Skin of body (tissue), 2 donors: ENCODE results near the gene TMEM114. TPM values are rescaled to one million over a fixed set of nuclear protein-coding genes. Genes with fewer than 3 reads are reported as not detected.
"Not testable (repeated sequence)": the region's sequence is repeated elsewhere in the genome, so short reads cannot be mapped to it uniquely, and the experiment has no call there.

Source experiments
- DNase-seq: peaks from one replicate; lab custom pipeline; 2025; lab: John Stamatoyannopoulos, UW
- total RNA-seq: library from RNA; depleted of rRNA; stranded (reverse); fragments of >200 nt; gene quantifications from one replicate; pipeline ENCODE4 v1.2.3, GENCODE V29; 2014

TMEM114 gene
- total RNA-seq, 1 donor from 2014 or later: not detected

DNA sequence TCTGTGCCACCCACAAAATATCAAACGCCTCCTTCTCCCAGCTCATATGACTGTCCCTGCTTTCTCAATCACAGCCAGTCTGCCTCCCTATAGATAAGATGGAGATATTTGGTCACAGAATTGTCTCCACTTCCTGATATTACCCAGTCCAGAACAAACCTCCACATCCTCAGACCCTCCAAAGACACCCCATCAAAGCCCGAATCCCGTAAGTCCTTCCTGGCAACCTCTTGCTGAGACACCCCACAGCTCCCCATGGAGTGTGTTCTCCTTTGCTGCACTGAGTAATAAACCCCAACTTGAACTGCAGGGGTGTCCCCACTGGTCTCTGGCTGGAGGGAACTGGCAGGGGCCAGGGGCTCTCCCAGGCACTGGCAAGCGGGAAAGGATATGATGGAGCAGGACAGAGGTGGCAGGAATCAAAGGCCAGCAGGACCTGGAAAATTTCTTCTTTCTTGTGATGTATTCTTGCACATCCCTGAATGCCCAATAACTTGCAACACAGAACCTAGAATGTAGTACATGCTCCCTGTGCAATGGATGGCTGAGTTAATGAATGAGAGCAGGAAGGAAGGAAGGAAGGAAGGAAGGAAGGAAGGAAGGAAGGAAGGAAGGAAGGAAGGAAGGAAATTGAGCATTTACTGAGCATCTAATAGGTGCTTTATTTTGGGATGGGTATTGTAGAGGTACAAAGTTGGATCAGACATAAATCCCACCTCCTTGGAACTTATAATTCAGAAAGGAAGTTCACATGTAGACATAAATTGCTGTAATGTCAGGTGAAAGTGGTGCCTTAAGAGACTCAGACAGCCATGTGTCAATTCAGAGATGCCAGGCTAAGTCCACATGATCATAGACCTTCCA is 13.9 kb downstream of the TMEM114 start:
- DNase-seq: no peak

DNA sequence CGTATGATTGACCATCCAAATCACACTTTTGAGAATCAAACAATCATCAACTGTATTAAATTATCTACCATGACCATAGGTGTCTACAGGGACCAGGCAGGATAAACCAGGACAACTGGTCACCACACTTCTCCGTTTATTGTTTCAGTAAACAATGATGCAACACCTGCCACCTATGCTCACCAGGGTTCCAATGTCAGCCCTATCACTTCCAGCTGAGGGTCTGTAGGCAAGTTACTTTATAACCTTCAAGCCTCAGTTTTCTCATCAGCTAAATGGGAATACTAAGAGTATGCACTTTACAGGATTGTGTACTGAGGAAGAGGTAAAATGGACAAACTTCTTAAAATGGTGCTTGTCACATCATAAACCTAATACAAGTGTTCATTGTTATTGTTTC is 14.9 kb downstream of the TMEM114 start:
- DNase-seq: no peak

DNA sequence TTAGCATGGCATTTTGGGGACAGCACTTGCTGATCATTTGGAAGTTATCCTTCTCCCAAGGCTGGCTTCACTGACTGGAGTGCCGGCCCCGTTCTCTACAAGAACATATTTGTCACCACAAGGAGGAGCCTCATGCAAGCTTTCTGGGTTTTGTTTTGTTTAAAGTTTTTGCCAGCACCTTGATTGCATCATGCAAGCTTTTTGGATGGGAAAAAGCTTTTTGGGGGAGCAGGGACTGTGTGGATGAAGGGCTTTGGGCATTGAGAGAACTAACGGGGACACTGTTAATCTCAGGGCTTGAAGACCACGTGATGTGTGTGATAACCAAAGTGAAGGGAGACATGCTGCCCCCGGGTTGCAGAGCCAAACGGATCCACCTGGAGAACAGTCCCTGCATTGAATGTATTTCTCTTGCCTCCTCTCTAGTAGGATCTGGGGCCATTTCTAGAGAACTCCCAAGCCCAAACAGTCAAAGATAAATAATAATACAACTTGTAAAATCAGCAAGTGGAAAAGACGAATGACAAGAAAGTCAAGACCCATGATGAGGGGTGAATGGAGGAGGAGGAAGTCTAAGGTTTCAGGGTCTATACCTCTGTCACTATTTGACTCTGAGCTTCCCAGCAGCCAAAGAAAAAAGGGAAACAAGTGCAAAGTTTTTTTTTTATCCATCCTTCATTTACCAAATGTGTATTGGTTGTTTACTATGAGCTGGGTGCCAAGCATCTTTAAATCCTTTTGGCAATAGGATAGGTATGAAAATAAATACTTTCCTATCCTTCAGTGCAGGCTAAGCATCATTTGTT is 17.2 kb downstream of the TMEM114 start:
- peak; percentile 2 for DNase-seq

DNA sequence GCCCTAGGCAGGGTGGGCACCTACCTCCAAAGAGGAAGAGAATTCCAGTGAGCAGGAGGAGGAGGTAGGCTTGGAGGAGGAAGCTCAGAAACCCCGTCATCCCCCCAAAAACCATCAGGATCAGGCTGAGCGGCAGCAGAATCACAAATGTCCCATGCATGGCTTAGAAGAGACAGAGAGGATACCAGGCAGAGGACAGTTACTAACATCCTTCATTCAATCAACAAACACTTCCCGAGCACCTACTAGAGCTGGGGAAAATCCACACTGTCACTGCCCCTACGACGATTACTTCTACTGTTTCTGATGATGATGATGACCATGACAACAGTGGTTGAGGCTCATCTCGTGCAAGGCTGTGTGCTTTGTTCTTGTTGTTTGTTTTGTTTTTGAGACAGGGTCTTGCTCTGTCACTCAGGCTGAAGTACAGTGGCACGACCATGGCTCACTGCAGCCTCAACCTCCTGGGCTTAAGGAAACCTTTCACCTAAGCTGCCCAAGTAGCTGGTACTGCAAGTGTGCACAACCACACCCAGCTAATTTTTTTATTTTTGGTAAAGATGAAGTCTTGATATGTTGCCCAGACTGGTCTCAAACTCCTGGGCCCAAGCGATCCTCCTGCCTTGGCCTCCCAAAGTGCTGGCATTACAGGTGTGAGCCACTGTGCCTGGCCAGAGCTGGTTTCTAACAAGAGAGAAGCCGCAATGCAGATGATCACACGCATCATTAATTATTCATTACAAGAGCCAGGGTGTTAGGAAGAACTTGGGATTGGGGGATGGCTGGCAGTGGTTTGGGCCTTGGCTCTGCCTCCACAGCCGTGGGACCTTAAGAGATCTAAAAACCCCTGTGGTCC is 18.0 kb downstream of the TMEM114 start:
- no peak for DNase-seq

DNA sequence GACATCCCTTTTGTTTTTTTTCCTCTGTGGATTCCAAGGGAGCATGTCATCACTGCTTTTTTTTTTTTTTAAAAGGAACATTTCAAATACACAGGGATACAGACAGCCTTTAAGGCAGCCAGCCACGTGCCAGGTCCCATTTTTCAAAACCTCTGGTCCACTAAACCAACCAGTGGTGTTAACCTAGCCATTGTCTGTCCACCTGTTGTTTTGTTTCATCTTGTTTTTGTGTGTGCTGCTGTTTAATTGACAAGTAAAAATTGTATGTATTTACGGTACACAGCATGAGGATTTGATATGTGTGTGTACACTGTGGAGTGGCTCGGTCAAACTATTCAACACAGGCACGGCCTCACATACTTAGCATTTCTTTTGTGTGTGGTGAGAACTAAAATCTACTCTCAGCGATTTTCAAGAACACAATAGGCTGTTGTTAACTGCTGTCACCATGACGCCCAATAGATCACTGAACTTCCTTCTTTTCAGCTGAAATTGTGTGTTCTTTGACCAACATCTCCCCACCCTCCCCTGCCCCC is 19.2 kb downstream of the TMEM114 start:
- peak; percentile 11 for DNase-seq

DNA sequence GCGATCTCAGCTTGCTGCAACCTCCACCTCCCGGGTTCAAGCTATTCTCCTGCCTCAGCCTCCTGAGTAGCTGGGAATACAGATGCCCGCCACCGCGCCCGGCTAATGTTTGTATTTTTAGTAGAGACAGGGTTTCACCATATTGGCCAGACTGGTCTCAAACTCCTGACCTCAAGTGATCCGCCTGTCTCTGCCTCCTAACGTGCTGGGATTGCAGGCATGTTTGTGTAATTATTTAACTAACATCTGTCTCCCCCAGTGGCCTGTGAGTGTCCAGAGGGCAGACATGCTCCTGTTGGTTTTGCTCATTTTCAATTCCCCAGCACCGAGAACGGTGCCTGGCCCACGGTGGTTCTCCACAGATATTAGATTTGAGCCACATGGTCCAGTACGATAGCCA is 19.9 kb downstream of the TMEM114 start:
- not testable (repeated sequence) for DNase-seq

DNA sequence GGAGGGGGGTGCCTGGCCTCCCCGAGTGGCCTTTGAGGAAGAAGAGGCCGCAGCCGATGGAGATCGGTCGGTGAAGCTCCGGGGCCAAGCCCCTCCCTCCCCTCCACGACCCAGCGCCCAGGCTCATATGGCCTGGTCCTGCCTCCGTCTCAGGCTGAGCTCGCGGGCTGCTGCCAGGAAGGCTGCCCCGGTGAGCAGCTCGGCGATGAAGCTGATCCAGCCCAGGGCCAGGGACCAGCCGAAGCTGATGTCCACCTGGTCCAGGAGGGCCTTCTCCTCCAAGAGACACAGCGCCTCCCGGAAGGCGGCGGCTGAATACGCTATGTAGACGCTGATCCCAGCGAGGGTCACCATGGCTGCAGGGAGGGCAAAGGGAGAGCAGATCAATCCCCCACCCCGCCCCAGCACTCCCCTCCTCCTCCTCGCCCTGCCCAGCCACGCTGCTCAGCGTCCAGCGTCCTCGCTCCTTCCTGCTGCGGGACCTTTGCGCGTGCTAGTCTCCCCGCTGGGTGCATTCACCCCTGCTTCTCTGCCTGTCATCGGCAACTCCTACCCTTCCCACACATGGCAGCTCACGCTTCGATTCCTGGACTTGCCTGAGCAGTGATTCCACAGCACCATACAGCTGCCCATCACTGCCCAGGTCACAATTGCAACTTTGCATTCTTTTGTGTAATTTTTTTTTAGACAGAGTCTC is 20.5 kb downstream of the TMEM114 start:
- no peak for DNase-seq

DNA sequence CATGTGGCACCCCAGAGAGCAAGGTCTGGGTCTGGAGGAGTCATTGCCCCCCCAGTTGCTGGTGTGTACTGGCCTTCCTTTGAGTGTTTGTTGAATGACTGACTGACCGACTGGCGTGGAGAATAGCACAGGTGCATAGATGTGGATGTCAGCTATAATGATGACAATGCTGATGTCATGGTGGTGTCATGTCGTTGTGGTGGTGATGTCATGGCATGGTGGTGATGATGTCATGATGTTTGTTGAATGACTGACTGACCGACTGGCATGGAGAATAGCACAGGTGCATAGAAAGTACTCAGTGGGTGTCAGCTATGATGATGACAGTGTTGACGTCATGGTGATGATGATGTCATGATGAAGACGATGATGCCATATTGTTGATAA is 22.1 kb downstream of the TMEM114 start:
- no peak for DNase-seq

DNA sequence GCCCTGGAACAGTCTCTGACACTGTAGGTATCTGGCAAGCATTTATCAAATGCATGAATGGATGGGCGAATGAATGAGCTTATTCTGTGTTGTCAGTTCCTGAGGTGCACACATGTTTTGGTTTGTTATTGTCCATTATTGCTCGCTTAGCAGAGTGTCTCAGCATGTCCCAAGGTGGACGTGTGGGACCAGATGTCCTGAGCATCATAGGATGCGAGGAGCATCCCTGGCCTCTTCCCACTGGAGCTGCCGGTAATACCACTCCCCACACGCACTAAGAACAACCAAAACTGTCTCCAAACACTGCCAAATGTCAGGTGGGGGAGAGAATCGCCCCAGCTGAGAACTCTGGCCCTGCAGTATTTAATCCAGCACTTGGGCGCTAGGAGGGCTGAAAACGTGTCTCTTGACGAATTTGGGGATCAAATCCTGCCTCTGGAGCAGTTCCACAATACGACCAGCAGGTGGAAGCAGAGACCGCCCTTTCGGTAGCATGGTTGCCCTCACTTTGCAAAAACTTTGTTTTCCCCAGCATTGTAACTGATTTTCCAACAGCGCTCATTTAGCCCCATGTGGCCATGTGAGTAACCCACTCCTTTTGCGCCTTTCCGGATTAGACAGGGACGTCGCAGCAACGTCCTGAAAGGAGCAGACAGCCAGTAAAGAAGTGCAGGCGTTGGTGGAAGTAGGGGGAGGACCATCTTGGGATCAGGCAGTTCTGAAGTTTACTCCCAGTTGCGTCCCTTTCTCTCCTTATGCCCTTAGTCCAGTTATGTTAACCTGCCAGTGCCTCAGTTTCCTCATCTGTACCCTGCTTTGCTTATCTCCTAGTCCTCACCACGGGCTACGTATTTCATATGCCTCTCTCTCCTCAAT is 22.7 kb downstream of the TMEM114 start:
- peak; percentile 87 for DNase-seq

DNA sequence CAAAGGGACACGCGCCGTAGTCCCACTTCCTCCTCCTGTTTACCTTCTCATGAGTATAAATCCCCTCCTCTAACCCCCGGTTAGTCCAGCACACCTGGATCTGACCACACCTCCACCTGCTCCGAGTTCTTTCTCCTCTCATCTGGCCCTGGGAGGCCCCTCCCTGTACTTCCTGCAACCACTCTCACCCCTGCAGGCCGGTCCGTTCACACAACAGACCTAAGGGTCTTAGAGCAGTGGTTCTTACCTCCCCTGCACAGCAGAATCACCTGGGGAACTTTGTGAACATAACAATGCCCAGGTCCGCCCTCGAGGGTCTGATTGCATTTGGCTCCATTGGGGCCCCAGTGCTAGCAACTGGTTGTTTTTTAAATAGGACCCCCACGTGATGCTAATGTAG is 24.8 kb downstream of the TMEM114 start:
- DNase-seq: no peak

DNA sequence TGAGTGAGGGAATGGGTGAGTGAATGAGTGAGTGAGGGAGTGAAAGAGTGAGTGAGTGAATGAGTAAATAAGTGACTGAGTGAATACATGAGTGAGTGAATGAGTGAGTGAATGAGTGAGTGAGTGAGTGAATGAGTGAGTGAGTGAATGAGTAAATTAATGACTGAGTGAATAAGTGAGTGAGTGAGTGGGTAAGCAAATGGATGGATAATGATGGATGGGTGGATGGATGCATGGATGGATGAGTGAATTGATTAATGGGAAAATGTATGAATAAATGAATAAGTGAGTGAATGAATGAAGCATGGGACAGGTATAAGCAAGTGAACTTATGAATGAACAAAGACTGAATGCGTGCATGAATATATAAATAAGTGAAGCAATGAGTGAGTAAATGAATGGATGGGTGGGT is 25.4 kb downstream of the TMEM114 start:
- DNase-seq: no peak

DNA sequence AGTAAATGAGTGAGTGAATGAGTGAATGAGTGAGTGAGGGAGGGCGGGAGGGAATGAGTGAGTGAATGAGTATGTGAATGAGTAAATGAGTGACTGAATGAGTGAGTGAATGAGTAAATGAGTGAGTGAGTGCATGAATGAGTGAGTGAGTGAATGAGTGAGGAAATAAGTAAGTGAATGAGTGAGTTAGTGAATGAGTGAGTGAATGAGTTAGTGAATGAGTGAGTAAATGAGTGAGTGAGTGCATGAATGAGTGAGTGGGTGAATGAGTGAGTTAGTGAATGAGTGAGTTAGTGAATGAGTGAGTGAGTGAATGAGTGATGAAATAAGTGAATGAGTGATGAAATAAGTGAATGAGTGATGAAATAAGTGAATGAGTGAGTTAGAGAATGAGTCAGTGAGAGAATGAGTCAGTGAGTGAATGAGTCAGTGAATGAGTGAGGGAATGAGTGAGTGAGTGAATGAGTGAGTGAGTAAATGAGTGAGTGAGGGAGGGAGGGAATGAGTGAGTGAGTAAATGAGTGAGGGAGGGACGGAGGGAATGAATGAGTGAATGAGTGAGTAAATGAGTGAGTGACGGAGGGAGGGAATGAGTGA is 26.3 kb downstream of the TMEM114 start:
- DNase-seq: not testable (repeated sequence)

DNA sequence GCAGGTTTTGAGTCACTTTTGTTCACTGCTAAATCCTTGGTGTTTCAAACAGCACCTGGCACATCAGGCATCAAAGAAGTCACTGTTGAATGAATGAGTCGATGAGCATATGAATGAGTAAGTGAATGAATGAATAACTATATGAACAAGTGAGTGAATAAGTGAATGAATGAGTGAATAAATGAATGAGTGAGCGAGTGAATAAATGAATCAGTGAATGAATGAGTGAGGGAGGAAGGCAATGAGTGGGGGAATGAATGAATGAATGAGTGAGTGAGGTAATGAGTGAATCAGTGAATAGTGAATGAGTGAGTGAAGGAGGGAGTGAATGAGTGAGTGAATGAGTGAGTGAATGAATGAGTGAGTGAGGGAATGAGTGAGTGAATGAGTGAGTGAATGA is 28.8 kb downstream of the TMEM114 start:
- DNase-seq: no peak

DNA sequence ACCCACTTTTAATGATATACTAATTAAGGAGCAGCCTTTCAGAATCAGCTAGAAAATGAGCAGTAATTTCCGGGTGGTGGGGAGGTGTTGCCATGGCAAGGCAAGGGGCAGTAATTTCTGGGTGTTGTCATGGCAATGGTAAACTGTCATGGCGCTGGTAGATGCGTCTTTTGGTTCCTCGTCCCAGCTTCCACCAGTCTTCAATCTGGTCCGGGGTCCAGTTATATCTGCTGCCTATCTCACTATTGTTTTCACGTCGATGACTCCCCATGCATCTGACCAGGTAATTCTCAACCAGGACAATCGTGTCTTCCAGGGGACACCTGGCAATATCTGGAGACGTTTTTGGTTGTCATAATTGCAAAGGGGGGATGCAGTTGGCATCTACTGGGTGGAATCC is 34.9 kb downstream of the TMEM114 start:
- no peak for DNase-seq

DNA sequence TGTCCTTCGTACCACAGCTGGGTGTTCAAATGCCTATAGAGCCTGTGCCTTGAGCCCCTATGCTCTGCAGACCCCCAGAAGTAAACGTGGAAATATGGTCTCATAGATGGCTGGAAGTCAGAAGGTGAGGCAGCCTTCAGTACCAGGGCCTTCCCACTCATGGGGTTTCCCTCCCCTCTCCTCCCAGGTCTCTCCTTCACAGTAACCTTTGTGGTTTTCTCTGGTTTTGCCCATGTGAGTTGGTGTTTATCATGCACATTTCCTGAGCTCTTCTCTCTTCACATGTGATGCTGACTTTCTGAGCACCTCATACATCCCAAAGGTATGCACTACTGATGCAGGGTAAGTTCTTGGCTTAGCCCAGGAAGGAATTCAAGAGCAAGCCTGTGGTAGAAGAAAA is 35.4 kb downstream of the TMEM114 start:
- no peak for DNase-seq

DNA sequence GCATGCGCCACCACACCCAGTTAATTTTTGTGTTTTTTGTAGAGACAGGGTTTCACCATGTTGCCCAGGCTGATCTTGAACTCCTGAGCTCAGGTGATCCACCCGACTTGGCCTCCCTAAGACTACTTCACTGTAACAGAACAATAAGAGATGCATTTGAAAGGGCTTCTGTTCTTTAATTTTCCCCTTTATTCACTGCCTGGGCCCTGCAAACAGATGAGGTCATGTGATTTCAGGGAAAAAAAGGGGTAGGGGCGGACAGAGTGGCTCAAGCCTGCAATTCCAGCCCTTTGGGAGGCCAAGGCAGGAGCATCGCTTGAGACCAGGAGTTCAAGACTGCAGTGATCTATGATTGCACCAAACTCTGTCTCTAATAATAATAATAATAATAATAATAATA is 36.3 kb downstream of the TMEM114 start:
- DNase-seq: no peak

DNA sequence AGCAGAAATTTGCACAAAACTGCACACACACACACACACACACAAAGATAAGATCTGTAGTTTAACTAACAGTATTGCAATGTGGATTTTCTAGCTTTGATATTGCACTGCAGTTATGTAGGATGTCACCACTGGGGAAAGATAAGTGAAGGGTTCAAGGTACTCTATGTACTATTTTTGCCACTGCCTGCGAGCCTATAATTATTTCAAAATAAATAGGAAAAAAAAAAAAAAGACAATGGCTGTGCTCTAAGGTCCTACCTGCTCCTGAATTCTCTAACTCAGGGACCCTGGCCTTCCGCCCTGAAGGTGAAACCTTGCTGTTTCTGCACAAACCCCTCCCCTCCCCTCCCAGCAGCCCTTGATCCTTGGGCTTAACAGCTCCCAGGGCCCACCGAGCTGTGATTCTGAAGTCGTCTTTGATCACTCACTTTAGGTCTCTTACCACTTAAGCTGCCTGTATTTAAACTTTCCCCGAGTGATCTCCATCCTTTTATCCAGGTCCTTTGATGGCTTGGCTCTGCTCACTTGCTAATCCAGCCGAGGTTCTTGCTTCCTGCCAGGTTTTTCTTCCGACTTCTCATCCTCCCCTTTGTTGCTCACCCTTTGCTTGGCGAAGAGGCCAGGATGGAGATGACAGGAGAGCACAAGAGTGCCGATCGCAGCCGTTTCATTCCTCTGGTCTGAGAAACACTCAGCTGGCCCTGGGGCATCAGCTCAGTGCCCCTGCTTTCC is 37.7 kb downstream of the TMEM114 start:
- no peak for DNase-seq
